ENCODE measurements around the gene UGGT1.
A peak's percentile ranks its signal among the peaks of the same experiment; 100 is the strongest.

Gene UGGT1, protein sequence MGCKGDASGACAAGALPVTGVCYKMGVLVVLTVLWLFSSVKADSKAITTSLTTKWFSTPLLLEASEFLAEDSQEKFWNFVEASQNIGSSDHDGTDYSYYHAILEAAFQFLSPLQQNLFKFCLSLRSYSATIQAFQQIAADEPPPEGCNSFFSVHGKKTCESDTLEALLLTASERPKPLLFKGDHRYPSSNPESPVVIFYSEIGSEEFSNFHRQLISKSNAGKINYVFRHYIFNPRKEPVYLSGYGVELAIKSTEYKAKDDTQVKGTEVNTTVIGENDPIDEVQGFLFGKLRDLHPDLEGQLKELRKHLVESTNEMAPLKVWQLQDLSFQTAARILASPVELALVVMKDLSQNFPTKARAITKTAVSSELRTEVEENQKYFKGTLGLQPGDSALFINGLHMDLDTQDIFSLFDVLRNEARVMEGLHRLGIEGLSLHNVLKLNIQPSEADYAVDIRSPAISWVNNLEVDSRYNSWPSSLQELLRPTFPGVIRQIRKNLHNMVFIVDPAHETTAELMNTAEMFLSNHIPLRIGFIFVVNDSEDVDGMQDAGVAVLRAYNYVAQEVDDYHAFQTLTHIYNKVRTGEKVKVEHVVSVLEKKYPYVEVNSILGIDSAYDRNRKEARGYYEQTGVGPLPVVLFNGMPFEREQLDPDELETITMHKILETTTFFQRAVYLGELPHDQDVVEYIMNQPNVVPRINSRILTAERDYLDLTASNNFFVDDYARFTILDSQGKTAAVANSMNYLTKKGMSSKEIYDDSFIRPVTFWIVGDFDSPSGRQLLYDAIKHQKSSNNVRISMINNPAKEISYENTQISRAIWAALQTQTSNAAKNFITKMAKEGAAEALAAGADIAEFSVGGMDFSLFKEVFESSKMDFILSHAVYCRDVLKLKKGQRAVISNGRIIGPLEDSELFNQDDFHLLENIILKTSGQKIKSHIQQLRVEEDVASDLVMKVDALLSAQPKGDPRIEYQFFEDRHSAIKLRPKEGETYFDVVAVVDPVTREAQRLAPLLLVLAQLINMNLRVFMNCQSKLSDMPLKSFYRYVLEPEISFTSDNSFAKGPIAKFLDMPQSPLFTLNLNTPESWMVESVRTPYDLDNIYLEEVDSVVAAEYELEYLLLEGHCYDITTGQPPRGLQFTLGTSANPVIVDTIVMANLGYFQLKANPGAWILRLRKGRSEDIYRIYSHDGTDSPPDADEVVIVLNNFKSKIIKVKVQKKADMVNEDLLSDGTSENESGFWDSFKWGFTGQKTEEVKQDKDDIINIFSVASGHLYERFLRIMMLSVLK (N-terminal part only)

DNA sequence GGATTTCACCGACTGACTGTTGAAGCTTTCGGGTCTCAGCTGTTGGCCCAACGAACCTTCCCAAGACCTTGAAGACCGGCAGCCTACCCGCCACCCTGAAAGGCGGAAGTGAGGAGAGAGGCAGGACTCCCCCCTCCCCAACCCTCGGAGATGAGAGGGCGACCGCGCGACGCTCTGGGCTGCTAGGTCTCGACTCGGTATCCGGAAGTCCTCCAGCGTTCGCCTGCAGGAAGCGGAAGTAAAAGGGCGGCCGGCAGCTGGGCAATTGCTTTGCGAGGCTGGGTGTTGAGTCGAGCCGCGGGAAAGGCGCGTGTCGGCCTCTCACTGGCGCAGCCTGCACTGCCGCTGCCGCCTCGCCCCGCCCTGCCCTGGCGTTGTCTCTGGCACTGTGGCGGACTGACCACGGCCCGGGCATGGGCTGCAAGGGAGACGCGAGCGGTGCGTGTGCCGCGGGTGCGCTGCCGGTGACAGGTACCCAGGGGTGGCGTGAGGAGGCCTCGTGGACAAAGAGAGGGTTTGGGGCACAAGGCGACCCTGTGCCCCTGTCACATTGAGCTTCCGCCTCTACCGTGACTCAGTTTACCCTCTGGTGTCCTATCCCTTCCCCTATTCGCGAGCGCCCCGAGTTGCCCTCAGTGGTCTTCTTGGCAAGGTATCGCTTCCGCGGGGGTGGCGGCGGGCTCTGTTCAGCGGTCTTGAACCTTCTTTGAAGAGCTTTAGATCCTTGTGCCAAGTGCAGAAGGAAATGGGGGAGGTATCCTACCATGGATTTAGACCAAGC is at the start of gene UGGT1:
UGGT1 (plus strand) TSS at position 256 of the 781 bp plus-strand sequence; CDS start at position 414, 158 bp downstream.
- peaks cover 45% of the 10 kb centered on the region for H3K36me3 Mint-ChIP-seq (ENCODE audit: low read depth)
- peak within 1 kb of the TSS; percentile 95 for H3K27ac Mint-ChIP-seq
- peaks cover 50% of the 10 kb centered on the region for H3K4me1 Mint-ChIP-seq (ENCODE audit: low read depth)
- DNase-seq, result peak; percentile 94
- no peaks in the 10 kb centered on the region for H3K9me3 Mint-ChIP-seq
- H3K4me3 Mint-ChIP-seq, result peak within 1 kb of the TSS; percentile 94
- H3K27me3 Mint-ChIP-seq, result no peaks in the 10 kb centered on the region

DNA sequence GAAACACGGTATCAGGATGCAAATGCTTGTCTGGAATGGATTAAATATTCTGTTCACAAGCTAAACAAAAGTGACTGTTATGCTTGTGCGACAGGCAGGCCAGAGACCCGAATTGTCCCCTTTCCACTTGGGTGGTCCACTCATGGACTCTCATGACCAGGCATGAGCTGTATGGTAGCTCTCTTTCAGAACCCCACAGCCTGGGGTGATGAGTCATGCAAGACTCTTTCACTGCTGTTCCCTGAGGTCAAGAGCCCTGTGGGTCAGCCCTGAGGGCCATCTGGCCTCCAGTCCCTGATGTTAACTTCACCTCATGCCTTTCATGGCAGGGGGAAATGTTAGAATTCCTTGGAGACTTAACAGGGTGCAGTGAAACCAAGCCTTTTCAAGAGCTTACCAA is 49.4 kb upstream of the UGGT1 start:
- Mint-ChIP-seq H3K4me3 (no peak overlapping the region), H3K27ac (no peak overlapping the region), H3K9me3 (peaks cover 36% of the 10 kb centered on the region), H3K27me3 (peaks cover 18% of the 10 kb centered on the region), H3K4me1 (ENCODE audit: low read depth) (no peaks in the 10 kb centered on the region), H3K36me3 (ENCODE audit: low read depth) (peaks cover 4% of the 10 kb centered on the region)
- DNase-seq, result no peak

DNA sequence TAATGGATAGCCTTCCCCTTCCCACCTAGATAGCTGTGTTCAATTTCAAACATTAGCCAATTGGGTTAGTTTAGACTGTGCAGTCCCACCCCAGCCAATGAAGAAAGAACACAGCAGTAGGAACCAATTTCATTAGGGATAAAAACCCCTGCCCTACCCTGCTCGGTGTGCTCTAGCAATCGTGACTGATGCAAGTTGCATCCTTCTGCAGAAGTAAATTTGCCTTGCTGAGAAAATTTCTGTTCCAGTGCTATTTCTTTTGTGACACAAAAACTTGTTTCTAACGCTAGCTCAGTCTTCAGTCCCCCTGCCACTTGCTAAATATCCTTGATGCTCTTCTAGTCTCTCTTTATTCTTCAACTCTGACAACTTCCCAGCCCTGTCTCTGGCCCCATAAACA is 48.0 kb upstream of the UGGT1 start:
- H3K4me1 Mint-ChIP-seq (ENCODE audit: low read depth), result no peaks in the 10 kb centered on the region
- H3K4me3 Mint-ChIP-seq, result no peak overlapping the region
- H3K9me3 Mint-ChIP-seq, result peaks cover 25% of the 10 kb centered on the region
- H3K27me3 Mint-ChIP-seq, result peaks cover 25% of the 10 kb centered on the region
- no peaks in the 10 kb centered on the region for H3K36me3 Mint-ChIP-seq (ENCODE audit: low read depth)
- no peak overlapping the region for H3K27ac Mint-ChIP-seq
- no peak for DNase-seq

DNA sequence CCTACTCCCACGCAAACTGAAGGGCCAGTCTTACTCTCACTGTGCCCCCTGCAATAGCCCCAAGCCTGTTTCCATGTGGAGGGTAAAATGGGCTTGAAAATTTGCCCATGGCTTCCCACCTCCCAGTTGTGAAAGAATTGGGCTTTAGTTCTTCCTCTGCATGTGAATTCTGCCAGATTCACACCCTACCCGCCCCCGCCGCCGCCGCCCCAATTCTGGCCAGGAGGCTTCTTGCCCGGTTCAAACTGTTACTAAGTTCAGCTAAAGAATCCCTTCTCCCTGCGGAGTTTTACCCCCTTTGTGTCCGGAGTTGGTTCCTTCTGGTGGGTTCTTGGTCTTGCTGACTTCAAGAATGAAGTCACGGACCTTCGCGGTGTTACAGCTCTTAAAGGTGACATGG is 37.7 kb upstream of the UGGT1 start:
- H3K27me3 Mint-ChIP-seq, result peaks cover 49% of the 10 kb centered on the region
- peaks cover 13% of the 10 kb centered on the region for H3K9me3 Mint-ChIP-seq
- H3K4me1 Mint-ChIP-seq (ENCODE audit: low read depth), result no peaks in the 10 kb centered on the region
- H3K36me3 Mint-ChIP-seq (ENCODE audit: low read depth), result no peaks in the 10 kb centered on the region
- H3K4me3 Mint-ChIP-seq, result no peak overlapping the region
- H3K27ac Mint-ChIP-seq, result no peak overlapping the region
- no peak for DNase-seq

DNA sequence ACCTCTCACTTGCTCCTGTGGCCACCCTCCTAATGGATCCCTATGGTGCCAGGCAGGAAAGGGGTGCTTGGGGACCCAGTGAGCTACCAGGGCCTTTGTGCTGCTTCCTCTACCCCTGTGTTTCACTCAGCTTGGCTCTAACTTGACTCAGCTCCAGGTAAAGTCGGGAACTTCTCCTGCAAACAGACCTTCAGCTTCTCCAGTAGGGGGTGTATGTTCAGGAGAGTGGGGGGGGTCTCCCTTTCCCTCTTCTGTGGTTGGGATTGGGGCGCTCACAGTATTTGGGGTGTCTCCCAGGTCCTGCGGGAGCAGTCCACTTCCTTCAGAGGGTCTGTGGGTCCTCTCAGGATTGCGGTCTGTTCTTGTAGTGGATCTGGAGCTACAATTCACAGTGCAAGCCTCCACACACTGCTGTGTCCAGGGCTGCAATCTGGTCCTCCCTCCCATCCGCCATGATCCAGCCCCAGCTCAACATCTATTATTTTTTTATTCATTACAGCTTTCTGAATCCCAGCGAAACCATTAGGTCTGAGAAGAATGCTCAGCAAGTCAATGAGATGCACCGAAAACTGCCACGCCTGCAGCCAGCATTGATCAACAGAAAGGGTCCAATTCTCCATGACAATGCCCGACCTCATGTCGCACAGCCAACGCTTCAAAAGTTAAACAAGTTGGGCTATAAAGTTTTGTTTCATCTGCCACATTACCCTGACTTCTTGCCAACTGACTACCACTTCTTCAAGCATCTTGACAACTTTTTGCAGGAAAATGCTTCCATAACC is 36.7 kb upstream of the UGGT1 start:
- H3K9me3 Mint-ChIP-seq, result peaks cover 10% of the 10 kb centered on the region
- peaks cover 43% of the 10 kb centered on the region for H3K27me3 Mint-ChIP-seq
- DNase-seq, result no peak
- H3K36me3 Mint-ChIP-seq (ENCODE audit: low read depth), result no peaks in the 10 kb centered on the region
- H3K4me3 Mint-ChIP-seq, result no peak overlapping the region
- no peak overlapping the region for H3K27ac Mint-ChIP-seq
- H3K4me1 Mint-ChIP-seq (ENCODE audit: low read depth), result no peaks in the 10 kb centered on the region

DNA sequence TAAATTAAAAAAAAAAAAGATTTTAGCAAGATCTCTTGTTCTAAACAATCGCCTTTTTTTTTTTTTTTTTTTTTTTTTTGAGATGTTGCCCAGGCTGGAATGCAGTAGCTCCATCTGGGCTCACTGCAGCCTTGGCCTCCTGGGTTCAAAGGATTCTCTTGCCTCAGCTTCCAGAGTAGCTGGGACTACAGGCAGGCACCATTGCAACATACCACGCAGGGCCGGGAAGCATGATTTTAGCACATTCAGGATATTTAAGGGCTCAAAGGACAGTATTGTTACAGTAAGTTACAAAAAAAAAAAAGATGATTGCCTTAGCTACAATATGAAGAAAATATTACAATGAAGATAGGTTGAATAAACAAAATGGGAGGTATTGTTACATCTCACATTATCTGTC is 33.7 kb upstream of the UGGT1 start:
- H3K27me3 Mint-ChIP-seq, result peaks cover 16% of the 10 kb centered on the region
- H3K9me3 Mint-ChIP-seq, result no peaks in the 10 kb centered on the region
- DNase-seq, result no peak
- no peaks in the 10 kb centered on the region for H3K36me3 Mint-ChIP-seq (ENCODE audit: low read depth)
- no peak overlapping the region for H3K4me3 Mint-ChIP-seq
- no peak overlapping the region for H3K27ac Mint-ChIP-seq
- no peaks in the 10 kb centered on the region for H3K4me1 Mint-ChIP-seq (ENCODE audit: low read depth)

DNA sequence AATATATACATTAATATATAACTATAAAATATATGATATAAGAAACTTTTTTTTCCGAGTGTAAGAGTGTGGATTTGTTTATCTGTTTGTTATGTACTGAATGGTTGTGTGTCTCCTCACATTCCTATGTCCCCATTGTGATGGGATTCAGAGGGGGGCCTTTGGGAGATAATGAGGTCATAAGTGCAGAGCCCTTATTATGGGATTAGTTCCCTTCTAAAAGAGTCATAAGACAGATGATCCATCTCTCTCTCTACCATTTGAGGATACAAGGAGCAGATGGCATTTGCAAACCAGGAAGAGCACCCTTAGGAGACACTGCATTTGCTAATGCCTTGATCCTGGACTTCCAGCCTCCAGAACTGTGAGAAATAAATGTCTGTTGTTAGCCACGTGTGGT is 32.9 kb upstream of the UGGT1 start:
- no peak overlapping the region for H3K27ac Mint-ChIP-seq
- H3K4me3 Mint-ChIP-seq, result no peak overlapping the region
- no peaks in the 10 kb centered on the region for H3K36me3 Mint-ChIP-seq (ENCODE audit: low read depth)
- H3K9me3 Mint-ChIP-seq, result no peaks in the 10 kb centered on the region
- H3K4me1 Mint-ChIP-seq (ENCODE audit: low read depth), result no peaks in the 10 kb centered on the region
- peaks cover 9% of the 10 kb centered on the region for H3K27me3 Mint-ChIP-seq
- no peak for DNase-seq

DNA sequence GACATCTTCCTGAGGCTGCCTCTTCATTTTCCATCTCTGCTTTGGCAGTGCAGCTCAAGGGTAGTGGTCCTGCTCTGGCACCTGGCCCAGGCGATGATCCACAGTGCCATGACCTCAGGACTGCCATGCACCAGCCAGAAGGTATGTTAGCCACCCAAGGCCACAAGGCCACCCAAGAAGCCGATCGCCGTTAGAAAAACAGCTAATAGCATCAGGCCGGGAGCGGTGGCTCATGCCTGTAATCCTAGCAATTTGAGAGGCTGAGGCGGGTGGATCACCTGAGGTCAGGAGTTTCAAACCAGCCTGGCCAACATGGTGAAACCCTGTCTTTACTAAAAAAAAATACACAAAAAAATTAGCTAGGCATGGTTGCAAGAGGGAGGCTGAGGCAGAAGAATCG is 28.4 kb upstream of the UGGT1 start:
- Mint-ChIP-seq H3K27ac (no peak overlapping the region), H3K4me3 (no peak overlapping the region), H3K36me3 (ENCODE audit: low read depth) (no peaks in the 10 kb centered on the region), H3K9me3 (no peaks in the 10 kb centered on the region), H3K4me1 (ENCODE audit: low read depth) (no peaks in the 10 kb centered on the region), H3K27me3 (no peaks in the 10 kb centered on the region)
- no peak for DNase-seq

DNA sequence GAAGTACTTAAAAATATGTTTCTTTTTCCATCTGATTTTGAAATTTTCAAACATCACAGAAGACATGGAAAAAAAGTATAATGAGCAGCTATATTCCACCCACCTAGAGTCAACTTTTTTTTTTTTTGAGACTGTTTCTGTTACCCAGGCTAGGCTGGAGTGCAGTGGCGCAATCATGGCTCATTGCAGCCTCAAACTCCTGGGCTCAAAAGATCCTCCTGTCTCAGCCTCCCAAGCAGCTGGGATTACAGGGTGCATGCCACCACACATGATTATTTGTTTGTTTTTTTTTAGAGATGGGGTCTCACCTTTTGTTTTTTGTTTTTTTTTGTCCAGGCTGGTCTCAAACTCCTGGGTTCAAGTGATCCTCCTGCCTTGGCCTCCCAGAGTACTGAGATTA is 26.6 kb upstream of the UGGT1 start:
- H3K4me1 Mint-ChIP-seq (ENCODE audit: low read depth), result no peaks in the 10 kb centered on the region
- no peaks in the 10 kb centered on the region for H3K27me3 Mint-ChIP-seq
- DNase-seq, result no peak
- no peaks in the 10 kb centered on the region for H3K9me3 Mint-ChIP-seq
- no peaks in the 10 kb centered on the region for H3K36me3 Mint-ChIP-seq (ENCODE audit: low read depth)
- H3K27ac Mint-ChIP-seq, result no peak overlapping the region
- H3K4me3 Mint-ChIP-seq, result no peak overlapping the region

DNA sequence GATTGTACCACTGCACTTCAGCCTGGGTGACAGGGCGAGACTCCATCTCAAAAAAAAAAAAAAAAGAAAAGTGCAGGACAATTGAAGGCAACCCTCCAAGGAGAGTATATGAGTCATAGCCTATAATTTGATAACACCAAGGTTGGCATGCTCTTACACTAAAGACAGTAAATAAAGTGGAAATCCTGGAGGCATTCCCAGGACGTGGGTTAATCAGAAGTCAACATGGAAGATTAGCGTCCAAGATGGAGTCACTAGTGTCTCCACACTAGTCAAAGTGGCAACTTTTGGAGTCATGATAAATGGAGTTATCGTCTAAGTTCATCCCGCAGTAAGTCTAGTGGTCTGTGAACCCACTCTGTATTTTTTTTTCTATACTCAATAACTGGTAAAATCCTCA is 21.2 kb upstream of the UGGT1 start:
- Mint-ChIP-seq H3K4me3 (no peak overlapping the region), H3K4me1 (ENCODE audit: low read depth) (no peaks in the 10 kb centered on the region), H3K9me3 (no peaks in the 10 kb centered on the region), H3K36me3 (ENCODE audit: low read depth) (no peaks in the 10 kb centered on the region), H3K27me3 (no peaks in the 10 kb centered on the region), H3K27ac (no peak overlapping the region)
- no peak for DNase-seq

DNA sequence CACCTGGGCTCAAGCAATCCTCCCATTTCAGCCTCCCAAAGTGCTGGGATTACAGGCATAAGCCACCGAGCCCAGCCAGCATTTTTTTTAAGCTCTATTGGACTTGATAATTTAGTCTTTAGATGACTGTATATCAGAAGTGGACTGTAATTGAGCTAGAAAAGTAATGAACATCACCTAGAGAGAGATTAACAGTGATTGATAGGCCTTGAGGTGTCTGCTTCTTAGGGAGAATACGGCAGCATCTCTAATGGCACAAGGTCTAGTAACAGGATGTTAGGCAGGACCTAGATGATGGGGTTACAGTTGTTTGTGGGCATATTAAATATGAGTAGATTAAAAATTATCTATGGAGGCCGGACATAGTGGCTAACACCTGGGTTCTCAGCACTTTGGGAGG is 17.7 kb upstream of the UGGT1 start:
- Mint-ChIP-seq H3K36me3 (ENCODE audit: low read depth) (no peaks in the 10 kb centered on the region), H3K4me3 (no peak overlapping the region), H3K9me3 (no peaks in the 10 kb centered on the region), H3K27me3 (peaks cover 2% of the 10 kb centered on the region), H3K4me1 (ENCODE audit: low read depth) (no peaks in the 10 kb centered on the region), H3K27ac (no peak overlapping the region)
- no peak for DNase-seq

DNA sequence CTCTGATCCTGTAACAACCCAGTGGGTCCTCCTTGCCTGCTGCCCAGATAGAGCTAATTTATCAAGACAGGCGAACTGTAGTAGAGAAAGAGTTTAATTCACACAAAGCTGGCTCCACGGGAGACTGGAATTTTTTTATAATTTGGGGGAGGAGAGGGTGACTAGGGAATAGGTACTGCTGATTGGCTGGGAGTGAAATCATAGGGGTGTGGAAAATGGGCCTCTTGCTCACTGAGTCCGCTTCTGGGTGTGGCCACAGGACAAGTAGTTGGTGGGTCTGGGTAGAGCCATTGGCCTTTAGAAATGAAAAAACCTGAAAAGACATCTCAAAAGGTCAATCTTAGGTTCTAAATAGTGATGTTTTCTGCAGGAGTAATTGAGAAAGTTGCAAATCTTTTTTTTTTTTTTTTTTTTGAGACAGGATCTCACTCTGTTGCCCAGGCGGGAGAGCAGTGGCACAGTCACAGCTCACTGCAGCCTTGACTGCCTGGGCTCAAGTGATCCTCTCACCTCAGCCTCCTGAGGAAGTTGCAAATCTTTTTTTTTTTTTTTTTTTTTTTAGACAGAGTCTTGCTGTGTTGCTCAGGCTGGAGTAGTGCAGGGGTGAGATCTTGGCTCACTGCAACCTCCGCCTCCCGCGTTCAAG is 14.4 kb upstream of the UGGT1 start:
- no peaks in the 10 kb centered on the region for H3K9me3 Mint-ChIP-seq
- no peak overlapping the region for H3K27ac Mint-ChIP-seq
- DNase-seq, result no peak
- peaks cover 2% of the 10 kb centered on the region for H3K27me3 Mint-ChIP-seq
- H3K4me3 Mint-ChIP-seq, result no peak overlapping the region
- no peaks in the 10 kb centered on the region for H3K36me3 Mint-ChIP-seq (ENCODE audit: low read depth)
- no peaks in the 10 kb centered on the region for H3K4me1 Mint-ChIP-seq (ENCODE audit: low read depth)

DNA sequence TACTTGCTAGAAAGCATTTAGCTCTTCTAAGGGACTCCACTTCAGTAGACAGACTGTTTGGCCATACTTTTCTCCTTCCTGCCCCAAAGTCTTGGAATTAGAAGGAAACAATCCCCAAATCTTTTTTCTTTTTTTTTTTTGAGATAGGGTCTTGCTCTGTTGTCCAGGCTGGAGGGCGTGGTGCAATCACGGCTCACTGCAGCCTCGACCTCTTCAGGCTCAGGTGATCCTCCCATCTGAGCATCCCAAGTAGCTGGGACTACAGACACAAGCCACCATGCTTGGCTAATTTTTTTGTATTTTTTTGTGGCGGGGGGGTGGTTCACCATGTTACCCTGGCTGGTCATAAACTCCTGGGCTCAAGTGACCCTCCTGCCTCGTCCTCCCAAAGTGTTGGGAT is 6.2 kb upstream of the UGGT1 start:
- H3K27me3 Mint-ChIP-seq, result peaks cover 3% of the 10 kb centered on the region
- no peak overlapping the region for H3K4me3 Mint-ChIP-seq
- peaks cover 2% of the 10 kb centered on the region for H3K36me3 Mint-ChIP-seq (ENCODE audit: low read depth)
- DNase-seq, result no peak
- H3K9me3 Mint-ChIP-seq, result peaks cover 3% of the 10 kb centered on the region
- H3K27ac Mint-ChIP-seq, result no peak overlapping the region
- H3K4me1 Mint-ChIP-seq (ENCODE audit: low read depth), result peaks cover 4% of the 10 kb centered on the region
